HG02642 (cell line): ENCODE results near the gene ZRSR2.
"Not testable (repeated sequence)": the region's sequence is repeated elsewhere in the genome, so short reads cannot be mapped to it uniquely, and the experiment has no call there.

Experiments used
- ATAC-seq: cut with Tn5 transposase; IDR thresholded peaks from one replicate; pipeline ENCODE4 v1.9.1; 2021; ENCODE audit warnings: mild to moderate bottlenecking; ENCODE audit not compliant: unreplicated experiment, poor library complexity

ZRSR2 gene

GRCh38 chrX:15790769-15791290, 546 bp downstream of the ZRSR2 start:
- peak; percentile 28 for ATAC-seq

- no peak for ATAC-seq
Measured at GRCh38 chrX:15797707-15798106, 7.4 kb downstream of the ZRSR2 start.

- ATAC-seq: no peak
Measured at GRCh38 chrX:15804563-15804962, 14.3 kb downstream of the ZRSR2 start.

GRCh38 chrX:15808254-15808653, 18.0 kb downstream of the ZRSR2 start:
- ATAC-seq: no peak

GRCh38 chrX:15812192-15812938, 22.1 kb downstream of the ZRSR2 start:
- no peak for ATAC-seq

GRCh38 chrX:15813416-15813815, 23.1 kb downstream of the ZRSR2 start:
- ATAC-seq: no peak

GRCh38 chrX:15814771-15815365, 24.6 kb downstream of the ZRSR2 start:
- no peak for ATAC-seq

- peak; percentile 74 for ATAC-seq
Measured at GRCh38 chrX:15815779-15816437, 25.6 kb downstream of the ZRSR2 start.

- ATAC-seq: no peak
Measured at GRCh38 chrX:15816438-15816809, 26.1 kb downstream of the ZRSR2 start.

GRCh38 chrX:15816886-15817285, 26.6 kb downstream of the ZRSR2 start:
- ATAC-seq: no peak

- ATAC-seq: no peak
Measured at GRCh38 chrX:15820106-15821073, 30.1 kb downstream of the ZRSR2 start.

- ATAC-seq: no peak
Measured at GRCh38 chrX:15822922-15823321, 32.6 kb downstream of the ZRSR2 start.

- ATAC-seq: no peak
Measured at GRCh38 chrX:15825936-15826335, 35.7 kb downstream of the ZRSR2 start.

GRCh38 chrX:15829217-15829616, 38.9 kb downstream of the ZRSR2 start:
- ATAC-seq: no peak

- ATAC-seq: not testable (repeated sequence)
Measured at GRCh38 chrX:15831347-15831746, 41.1 kb downstream of the ZRSR2 start.

- ATAC-seq: no peak
Measured at GRCh38 chrX:15834053-15834452, 43.8 kb downstream of the ZRSR2 start.

- no peak for ATAC-seq
Measured at GRCh38 chrX:15834827-15835595, 44.7 kb downstream of the ZRSR2 start.

- ATAC-seq: no peak
Measured at GRCh38 chrX:15838017-15838416, 47.7 kb downstream of the ZRSR2 start.

- no peak for ATAC-seq
Measured at GRCh38 chrX:15841853-15842516, 51.7 kb downstream of the ZRSR2 start.
